GM19193 (cell line): ENCODE measurements around the gene S100A13.

ENCODE experiments used
- POLR2A ChIP-seq: IDR thresholded peaks from 4 replicates; pipeline ENCODE4 v1.6.1; 2011; ENCODE audit not compliant: insufficient read depth, insufficient read length; ENCODE audit errors: extremely low read depth

The S100A13 gene

GRCh38 chr1:153652805-153653500 lies 25.6 kb upstream of the S100A13 start:
- TF ChIP-seq POLR2A, result no peak

- no peak for TF ChIP-seq POLR2A
These were observed 24.5 kb upstream of the S100A13 start for GRCh38 chr1:153651771-153652170.

- peak; percentile 20 for TF ChIP-seq POLR2A
These were observed 22.5 kb upstream of the S100A13 start for GRCh38 chr1:153649863-153650235.

GRCh38 chr1:153649137-153649862 lies 22.0 kb upstream of the S100A13 start:
- no peak for TF ChIP-seq POLR2A

- no peak for TF ChIP-seq POLR2A
These were observed 20.8 kb upstream of the S100A13 start for GRCh38 chr1:153648000-153648643.

- TF ChIP-seq POLR2A, result no peak
These were observed 20.0 kb upstream of the S100A13 start for GRCh38 chr1:153647346-153647714.

- no peak for TF ChIP-seq POLR2A
These were observed 19.5 kb upstream of the S100A13 start for GRCh38 chr1:153646672-153647345.

- no peak for TF ChIP-seq POLR2A
These were observed 16.5 kb upstream of the S100A13 start for GRCh38 chr1:153643816-153644215.

GRCh38 chr1:153643100-153643499 lies 15.8 kb upstream of the S100A13 start:
- no peak for TF ChIP-seq POLR2A

GRCh38 chr1:153642161-153642560 lies 14.9 kb upstream of the S100A13 start:
- no peak for TF ChIP-seq POLR2A

GRCh38 chr1:153640861-153641260 lies 13.6 kb upstream of the S100A13 start:
- no peak for TF ChIP-seq POLR2A

GRCh38 chr1:153639280-153639679 lies 12.0 kb upstream of the S100A13 start:
- no peak for TF ChIP-seq POLR2A

- TF ChIP-seq POLR2A, result no peak
These were observed 11.0 kb upstream of the S100A13 start for GRCh38 chr1:153638261-153638660.

GRCh38 chr1:153636312-153636711 lies 9.0 kb upstream of the S100A13 start:
- no peak for TF ChIP-seq POLR2A

- no peak for TF ChIP-seq POLR2A
These were observed 8.6 kb upstream of the S100A13 start for GRCh38 chr1:153635872-153636271.

- peak; percentile 97 for TF ChIP-seq POLR2A
These were observed 6.7 kb upstream of the S100A13 start, which contains the start of gene CHTOP for GRCh38 chr1:153633754-153634665. CHTOP (plus strand) TSS chr1:153634066; CDS start chr1:153636589, 2,523 bp downstream.
